HG02884 (cell line): ENCODE measurements around the gene POFUT1.
A peak's percentile ranks its signal among the peaks of the same experiment; 100 is the strongest.

Source experiments
- ATAC-seq: cut with Tn5 transposase; IDR thresholded peaks from one replicate; pipeline ENCODE4 v1.9.1; 2021; ENCODE audit warnings: mild to moderate bottlenecking, moderate library complexity; ENCODE audit not compliant: unreplicated experiment

POFUT1 gene

GRCh38 chr20:32205843-32206759, 1.6 kb upstream of the POFUT1 start:
- no peak for ATAC-seq

DNA sequence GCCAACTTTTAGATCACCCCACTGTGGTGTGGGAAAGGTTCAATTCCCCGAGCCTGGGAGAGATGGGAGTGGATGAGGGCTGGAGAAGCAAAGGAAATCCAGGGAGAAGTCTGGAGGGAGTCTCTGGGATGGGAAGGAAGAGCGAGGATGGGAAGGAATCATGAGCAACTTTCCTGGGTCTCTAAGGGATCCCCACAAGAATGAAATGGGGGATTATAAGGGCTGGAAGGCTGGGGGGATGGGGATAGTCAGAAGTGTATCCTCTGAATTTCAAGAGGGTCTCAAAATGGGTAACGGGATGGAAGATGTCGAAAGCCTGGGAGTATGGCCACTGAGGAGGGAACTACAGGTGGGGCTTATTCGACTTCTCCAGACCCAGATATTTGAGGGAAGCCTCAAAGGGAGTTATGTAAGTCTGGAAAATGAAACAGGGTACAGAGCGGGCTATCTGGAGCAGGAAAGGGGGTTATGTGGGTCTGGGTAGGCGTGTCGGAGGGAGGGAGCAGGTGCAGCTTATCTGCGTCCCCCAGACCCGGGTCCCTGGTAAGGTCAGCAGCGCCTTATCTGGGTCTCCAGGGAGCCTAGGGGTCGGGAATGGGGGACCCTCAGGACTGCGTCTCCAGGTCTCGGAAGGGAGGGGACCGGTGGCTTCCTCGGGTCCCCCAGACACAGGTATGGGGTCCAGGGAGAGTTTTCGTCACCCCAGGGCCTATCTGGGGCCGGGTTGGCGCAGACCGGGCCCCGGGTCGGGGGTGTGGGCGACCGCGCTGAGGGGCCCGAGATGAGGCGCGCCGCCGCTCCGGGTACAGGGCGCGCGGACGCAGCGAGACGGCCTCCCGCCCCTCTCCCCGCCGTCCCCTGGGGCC, 687 bp upstream of the POFUT1 start:
- peak; percentile 20 for ATAC-seq

DNA sequence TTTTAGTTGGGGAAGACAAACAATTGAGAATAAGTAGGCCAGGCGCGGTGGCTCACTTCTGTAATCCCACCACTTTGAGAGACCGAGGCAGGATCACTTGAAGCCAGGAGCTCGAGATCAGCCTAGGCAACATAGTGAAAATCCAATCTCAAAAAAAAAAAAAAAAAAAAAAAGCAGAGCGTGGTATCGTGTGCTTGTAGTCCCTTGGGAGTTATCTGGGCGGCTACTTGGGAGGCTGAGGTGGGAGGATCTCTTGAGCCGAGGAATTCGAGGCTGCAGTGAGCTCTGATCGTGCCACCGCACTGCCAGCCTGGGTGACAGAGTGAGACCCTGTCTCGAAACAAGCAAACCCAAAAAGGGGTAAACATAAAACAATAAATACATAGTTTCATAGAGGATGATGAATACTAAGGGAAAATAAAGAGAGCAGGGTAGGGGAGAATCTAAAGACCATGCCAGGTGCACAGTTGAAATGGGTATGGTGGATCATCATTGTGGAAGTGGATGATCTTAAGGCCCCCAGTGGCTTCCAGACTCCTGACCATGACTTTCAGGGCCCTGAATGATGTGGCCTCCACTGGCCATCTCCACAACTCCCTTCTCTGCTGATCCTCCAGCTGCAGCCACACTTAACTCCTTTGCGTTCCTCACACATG, 947 bp downstream of the POFUT1 start:
- ATAC-seq: no peak

DNA sequence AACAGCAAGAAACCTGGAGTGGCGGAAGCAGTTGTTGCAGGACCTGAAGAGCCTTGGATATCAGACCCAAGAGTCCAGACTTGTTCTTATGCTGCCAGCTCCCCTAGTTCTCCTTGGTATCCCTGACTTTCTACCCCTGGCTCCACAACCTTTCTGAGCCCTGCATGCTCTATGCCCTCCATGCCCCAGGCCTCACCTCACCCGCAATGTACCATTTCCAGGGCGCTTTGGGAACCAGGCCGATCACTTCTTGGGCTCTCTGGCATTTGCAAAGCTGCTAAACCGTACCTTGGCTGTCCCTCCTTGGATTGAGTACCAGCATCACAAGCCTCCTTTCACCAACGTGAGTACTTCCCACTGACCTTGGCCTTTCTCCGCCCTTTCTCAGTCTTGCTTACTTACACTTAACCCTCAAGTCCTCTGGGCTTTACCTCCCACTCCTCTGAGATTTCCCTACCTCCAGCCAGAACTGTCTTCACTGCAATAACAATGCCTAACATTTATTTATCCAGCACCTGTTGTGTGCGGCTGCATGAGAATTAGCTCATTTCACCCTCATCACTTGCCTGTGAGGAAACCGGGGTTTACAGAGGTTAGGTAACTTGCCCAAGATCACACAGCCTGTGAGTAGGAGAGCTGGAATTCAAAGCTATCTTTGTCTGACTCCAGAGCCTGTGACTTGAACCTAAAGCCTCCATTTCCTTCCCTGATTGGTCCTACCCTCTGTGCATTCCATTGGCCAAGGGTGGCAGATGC, 2.3 kb downstream of the POFUT1 start:
- ATAC-seq: no peak

GRCh38 chr20:32213870-32214269, 6.2 kb downstream of the POFUT1 start:
- no peak for ATAC-seq

DNA sequence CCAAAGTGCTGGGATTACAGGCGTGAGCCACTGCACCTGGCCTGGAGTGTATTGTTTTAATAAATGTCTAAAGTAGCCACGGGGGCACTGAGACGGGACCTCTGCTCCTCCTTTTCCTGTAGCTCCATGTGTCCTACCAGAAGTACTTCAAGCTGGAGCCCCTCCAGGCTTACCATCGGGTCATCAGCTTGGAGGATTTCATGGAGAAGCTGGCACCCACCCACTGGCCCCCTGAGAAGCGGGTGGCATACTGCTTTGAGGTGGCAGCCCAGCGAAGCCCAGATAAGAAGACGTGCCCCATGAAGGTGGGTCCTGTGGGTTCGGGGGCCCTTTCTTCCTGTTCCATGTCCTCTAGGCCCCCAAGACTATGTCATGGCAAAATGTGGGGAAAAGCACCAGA, 7.5 kb downstream of the POFUT1 start:
- ATAC-seq: no peak

- no peak for ATAC-seq
Observed at GRCh38 chr20:32215729-32216128, 8.0 kb downstream of the POFUT1 start.

DNA sequence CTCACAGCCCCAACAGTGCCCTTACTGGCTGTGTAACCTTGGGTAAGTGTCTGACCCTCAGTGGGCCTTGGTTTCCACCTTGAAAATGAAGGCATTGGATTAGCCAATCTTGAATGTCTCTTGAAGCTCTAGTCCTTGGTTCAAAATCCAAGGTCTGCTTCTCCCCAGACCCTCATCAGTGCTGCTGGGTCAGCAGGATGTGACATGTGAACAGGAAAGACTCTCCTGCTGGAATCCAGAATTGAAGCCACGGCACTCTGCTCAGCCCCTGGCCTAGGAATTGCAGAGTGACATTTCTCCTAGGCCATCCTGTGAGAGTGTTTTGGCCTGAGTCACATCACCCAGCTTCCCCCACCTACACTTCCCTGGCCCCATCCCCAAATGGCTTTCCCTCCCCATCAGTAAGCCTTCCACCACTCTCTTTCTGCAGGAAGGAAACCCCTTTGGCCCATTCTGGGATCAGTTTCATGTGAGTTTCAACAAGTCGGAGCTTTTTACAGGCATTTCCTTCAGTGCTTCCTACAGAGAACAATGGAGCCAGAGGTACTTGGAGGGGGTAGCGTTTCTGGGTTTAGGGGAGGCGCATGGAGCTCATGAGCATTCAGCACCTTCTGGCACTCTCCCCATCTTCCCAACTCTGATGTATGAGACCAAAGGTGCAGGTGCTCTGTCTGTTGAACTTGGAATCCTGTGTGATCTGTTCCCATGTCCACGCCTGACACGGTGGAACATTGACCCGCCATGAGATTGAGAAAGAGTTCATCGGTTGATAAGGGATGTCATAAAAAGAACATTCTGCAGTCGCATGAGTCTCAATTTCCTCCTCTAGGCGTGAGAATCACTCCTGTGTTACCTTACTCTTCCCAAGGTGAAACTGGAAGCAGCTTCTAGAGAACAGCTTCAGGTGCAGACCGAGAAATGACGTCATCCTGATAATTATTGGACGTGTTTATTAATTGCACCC, 8.8 kb downstream of the POFUT1 start:
- no peak for ATAC-seq

GRCh38 chr20:32218156-32218900, 10.6 kb downstream of the POFUT1 start:
- no peak for ATAC-seq

DNA sequence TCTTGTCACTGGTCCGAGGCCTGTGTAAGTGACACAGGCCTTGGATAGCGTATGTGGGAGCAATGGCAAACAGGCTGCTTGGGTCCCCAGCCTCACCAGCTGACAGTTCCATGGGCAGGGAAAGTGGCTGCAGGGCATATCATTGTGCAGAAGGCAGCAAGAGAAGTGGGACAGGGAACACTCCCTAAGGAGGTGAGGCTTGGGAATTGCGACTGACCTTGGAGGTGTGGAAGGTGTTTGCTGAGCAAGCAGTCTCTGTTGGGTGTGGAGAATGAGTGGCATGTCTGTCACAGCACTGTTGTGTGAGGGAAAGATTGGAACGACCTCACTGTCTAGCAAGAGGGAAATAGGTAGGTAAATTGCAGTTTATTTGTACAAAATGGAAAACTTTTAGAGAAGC, 16.8 kb downstream of the POFUT1 start:
- ATAC-seq: no peak

GRCh38 chr20:32226391-32226790, 18.7 kb downstream of the POFUT1 start:
- no peak for ATAC-seq

DNA sequence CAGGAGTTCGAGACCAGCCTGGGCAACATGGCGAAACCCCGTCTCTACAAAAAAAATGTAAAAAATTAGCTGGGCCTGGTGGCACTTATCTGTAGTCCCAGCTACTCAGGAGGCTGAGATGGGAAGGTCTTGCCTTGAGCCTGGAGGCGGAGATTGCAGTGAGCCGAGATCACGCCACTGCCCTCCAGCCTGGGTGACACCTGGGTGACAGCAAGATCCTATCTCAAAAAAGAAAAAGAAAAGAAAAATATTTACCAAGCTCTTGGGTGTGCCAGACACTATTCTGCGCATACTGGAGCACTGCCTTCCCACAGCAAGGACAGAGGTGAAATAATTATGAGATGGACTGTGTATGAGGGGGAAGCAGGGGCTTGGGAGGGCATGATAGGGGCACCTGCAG, 19.6 kb downstream of the POFUT1 start:
- ATAC-seq: no peak

DNA sequence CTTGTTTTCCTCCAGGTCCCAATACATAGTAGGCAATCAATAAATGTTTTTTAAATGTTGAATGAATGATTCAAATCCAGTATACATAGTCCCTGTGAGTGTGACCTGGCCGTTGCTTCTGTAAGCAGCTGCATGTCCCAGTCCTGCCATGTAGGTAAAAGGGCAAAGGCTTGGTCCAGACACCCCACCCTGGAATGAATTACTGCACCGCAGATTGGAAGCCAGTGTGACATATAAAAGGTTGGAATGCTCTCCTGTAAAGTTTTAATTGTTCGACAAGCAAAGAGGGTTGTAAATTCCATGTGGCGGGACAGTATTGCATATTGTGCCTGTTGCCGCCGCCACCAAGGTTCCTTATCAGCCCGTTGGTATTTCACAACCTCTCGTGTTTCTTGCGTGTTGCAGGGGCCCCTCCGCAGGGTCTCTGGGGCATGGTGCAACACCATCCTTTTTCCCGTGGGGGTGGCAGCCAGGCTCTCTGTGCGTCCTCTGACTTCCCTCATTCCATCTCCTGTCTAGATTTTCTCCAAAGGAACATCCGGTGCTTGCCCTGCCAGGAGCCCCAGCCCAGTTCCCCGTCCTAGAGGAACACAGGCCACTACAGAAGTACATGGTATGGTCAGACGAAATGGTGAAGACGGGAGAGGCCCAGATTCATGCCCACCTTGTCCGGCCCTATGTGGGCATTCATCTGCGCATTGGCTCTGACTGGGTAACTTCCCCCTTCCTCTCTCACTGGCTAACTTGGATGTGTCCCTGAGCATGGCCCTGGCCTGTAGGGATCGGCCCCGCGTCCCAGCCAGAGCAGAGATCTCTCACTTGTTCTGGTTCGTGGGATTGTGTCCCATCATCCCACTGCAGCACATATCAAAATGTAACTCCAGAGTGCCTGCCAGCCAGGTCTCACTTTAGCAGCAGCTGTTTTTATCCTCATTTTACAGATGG, 20.3 kb downstream of the POFUT1 start:
- no peak for ATAC-seq

DNA sequence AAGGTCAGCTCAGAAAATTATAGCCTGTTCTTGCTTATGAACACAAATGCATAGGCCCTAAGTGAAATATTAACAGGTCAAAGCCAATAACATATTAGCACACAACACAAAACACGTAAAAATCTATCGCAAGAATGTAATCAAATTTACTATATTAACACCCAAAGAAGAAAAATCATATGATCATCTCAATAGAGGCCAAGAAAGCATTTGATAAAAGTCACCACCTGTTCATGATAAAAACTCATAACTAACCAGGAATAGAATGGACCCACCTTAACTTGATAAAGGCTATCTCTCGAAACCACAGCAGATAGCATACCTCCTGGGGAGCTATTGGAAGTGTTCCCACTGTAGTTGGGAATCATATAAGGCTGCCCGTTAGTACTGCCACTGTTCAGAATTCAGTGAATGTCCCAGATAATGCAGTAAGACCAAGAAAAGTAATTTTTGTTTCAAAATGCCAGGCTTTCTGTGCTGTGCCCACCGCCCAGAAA, 21.6 kb downstream of the POFUT1 start:
- no peak for ATAC-seq

- no peak for ATAC-seq
Observed at GRCh38 chr20:32230707-32231106, 23.0 kb downstream of the POFUT1 start.

DNA sequence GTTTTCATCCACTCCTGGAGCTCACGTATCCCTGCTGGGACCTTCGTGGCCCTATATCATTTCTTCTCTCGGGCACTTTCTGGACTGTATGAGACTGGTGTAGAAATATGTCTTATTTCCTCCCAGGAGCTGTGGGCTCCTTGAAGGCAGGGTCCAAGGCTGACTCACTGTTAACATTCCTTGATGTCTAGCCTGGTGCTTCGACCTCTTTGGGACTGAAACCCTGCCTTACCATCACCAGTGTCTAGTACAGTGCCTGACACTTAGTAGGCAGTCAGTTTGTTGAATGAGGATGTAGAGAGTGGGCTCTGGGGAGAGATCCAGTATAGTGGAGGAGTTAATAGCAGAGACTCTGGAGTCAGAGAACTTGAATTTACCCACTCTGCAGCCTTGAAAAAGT, 23.6 kb downstream of the POFUT1 start:
- ATAC-seq: no peak

GRCh38 chr20:32231847-32232246, 24.2 kb downstream of the POFUT1 start:
- no peak for ATAC-seq
